PC-3 (cell line): ENCODE data around the gene SEMA5A. TPM values are rescaled to one million over a fixed set of nuclear protein-coding genes. Genes with fewer than 3 reads are reported as not detected.
A peak's percentile ranks its signal among the peaks of the same experiment; 100 is the strongest.

Experiments
- ATAC-seq: fragments of 200-7000 bp; cut with Tn5 transposase; 2 replicates; pipeline ENCODE4 v1.9.1; 2020; ENCODE audit warnings: mild to moderate bottlenecking, moderate library complexity
- BruUV-seq: library from RNA; stranded (reverse); fragments of 400-500 nt; replicated peaks from 2 replicates; lab custom pipeline; 2021; lab: Mats Ljungman, UMichigan
- CTCF ChIA-PET: fragments of 300-600 bp; sonication (Branson Sonifier 250); formaldehyde crosslinking; loops from one replicate; lab custom pipeline; 2022; ENCODE audit warnings: antibody characterized with exemption; lab: Charles Lee
- POLR2A ChIA-PET: fragments of 300-600 bp; sonication (Branson Sonifier 250); formaldehyde crosslinking; loops from one replicate; lab custom pipeline; 2022; ENCODE audit warnings: antibody characterized with exemption; ENCODE audit not compliant: unreplicated experiment; lab: Charles Lee
- DNase-seq: peaks from one replicate; pipeline ENCODE4 v3.0.0-alpha.2; 2015
- H2AFZ ChIP-seq: fragments of 300-600 bp; sonication (generic); 2 replicates; pipeline ENCODE4 v1.6.0; 2016; ENCODE audit warnings: antibody characterized with exemption, low read length
- H3F3A ChIP-seq: fragments of 300-600 bp; sonication (generic); one replicate; pipeline ENCODE4 v1.6.0; 2017; ENCODE audit warnings: antibody characterized with exemption, low read length, control low read depth, mild to moderate bottlenecking; ENCODE audit not compliant: unreplicated experiment
- H3K27ac ChIP-seq: fragments of 300-600 bp; sonication (generic); 2 replicates; pipeline ENCODE4 v1.5.1; 2016; ENCODE audit warnings: mild to moderate bottlenecking, low read length
- H3K27me3 ChIP-seq: fragments of 300-600 bp; sonication (generic); 2 replicates; pipeline ENCODE4 v1.6.1; 2016; ENCODE audit warnings: low read length, mixed read lengths
- H3K36me3 ChIP-seq: fragments of 300-600 bp; sonication (generic); 2 replicates; pipeline ENCODE4 v1.6.1; 2016; ENCODE audit warnings: low read depth, mixed run types, low read length, mixed read lengths
- H3K4me1 ChIP-seq: fragments of 300-600 bp; sonication (generic); 2 replicates; pipeline ENCODE4 v1.5.1; 2016; ENCODE audit warnings: low read length; ENCODE audit not compliant: insufficient read depth
- H3K4me2 ChIP-seq: fragments of 300-600 bp; sonication (generic); 2 replicates; pipeline ENCODE4 v1.6.0; 2016; ENCODE audit warnings: low read length
- H3K4me3 ChIP-seq: fragments of 300-600 bp; sonication (generic); 2 replicates; pipeline ENCODE4 v1.5.1; 2016; ENCODE audit warnings: mild to moderate bottlenecking, low read length, mixed read lengths
- H3K79me2 ChIP-seq: fragments of 300-600 bp; sonication (generic); 2 replicates; pipeline ENCODE4 v1.6.1; 2017; ENCODE audit warnings: low read length, mixed read lengths
- H3K9ac ChIP-seq: fragments of 300-600 bp; sonication (generic); 2 replicates; pipeline ENCODE4 v1.6.0; 2016; ENCODE audit warnings: mild to moderate bottlenecking, low read length
- H3K9me2 ChIP-seq: fragments of 300-600 bp; sonication (generic); replicated peaks from 2 replicates; pipeline ENCODE4 v1.6.1; 2016; ENCODE audit warnings: mixed run types, low read length, mixed read lengths
- H3K9me3 ChIP-seq: fragments of 300-600 bp; sonication (generic); 2 replicates; pipeline ENCODE4 v1.6.1; 2016; ENCODE audit warnings: low read length, mixed read lengths
- H4K20me1 ChIP-seq: fragments of 300-600 bp; sonication (generic); 2 replicates; pipeline ENCODE4 v1.6.1; 2016; ENCODE audit warnings: low read length, mixed read lengths
- EZH2 ChIP-seq: fragments of 300-600 bp; sonication (generic); IDR thresholded peaks from one replicate; pipeline ENCODE4 v1.6.1; 2017; ENCODE audit warnings: antibody characterized with exemption, mild to moderate bottlenecking, low read length; ENCODE audit not compliant: unreplicated experiment
- EZH2phosphoT487 ChIP-seq: fragments of 300-600 bp; sonication (generic); IDR thresholded peaks from 2 replicates; pipeline ENCODE4 v1.6.1; 2018; ENCODE audit warnings: mild to moderate bottlenecking, antibody characterized with exemption, low read length, borderline replicate concordance
- intact Hi-C: fragments of 100-400 bp; cut with micrococcal nuclease; formaldehyde crosslinking; loops from 2 replicates; pipeline ENCODE4 v1.9.0; 2023
- total RNA-seq: library from RNA; depleted of rRNA; stranded (reverse); fragments of >200 nt; gene quantifications from 2 replicates; pipeline ENCODE4 v1.2.3, GENCODE V29; 2014
- TF ChIP-seq, protein P1 (sequence below): fragments of 300-600 bp; sonication (generic); conservative IDR thresholded peaks from 2 replicates; pipeline ENCODE4 v1.5.1; 2017; ENCODE audit warnings: antibody characterized with exemption, low read depth, mild to moderate bottlenecking, low read length

SEMA5A gene
- total RNA-seq, 1 experiment from 2014 or later: 4.4 TPM

- TF ChIP-seq, protein P1, sequence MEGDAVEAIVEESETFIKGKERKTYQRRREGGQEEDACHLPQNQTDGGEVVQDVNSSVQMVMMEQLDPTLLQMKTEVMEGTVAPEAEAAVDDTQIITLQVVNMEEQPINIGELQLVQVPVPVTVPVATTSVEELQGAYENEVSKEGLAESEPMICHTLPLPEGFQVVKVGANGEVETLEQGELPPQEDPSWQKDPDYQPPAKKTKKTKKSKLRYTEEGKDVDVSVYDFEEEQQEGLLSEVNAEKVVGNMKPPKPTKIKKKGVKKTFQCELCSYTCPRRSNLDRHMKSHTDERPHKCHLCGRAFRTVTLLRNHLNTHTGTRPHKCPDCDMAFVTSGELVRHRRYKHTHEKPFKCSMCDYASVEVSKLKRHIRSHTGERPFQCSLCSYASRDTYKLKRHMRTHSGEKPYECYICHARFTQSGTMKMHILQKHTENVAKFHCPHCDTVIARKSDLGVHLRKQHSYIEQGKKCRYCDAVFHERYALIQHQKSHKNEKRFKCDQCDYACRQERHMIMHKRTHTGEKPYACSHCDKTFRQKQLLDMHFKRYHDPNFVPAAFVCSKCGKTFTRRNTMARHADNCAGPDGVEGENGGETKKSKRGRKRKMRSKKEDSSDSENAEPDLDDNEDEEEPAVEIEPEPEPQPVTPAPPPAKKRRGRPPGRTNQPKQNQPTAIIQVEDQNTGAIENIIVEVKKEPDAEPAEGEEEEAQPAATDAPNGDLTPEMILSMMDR: no peak
- TF ChIP-seq EZH2 (no peak), EZH2phosphoT487 (no peak)
- intact Hi-C loops: no loop called here
These were observed 442.6 kb downstream of the SEMA5A start for GRCh38 chr5:9103290-9103689.

DNA sequence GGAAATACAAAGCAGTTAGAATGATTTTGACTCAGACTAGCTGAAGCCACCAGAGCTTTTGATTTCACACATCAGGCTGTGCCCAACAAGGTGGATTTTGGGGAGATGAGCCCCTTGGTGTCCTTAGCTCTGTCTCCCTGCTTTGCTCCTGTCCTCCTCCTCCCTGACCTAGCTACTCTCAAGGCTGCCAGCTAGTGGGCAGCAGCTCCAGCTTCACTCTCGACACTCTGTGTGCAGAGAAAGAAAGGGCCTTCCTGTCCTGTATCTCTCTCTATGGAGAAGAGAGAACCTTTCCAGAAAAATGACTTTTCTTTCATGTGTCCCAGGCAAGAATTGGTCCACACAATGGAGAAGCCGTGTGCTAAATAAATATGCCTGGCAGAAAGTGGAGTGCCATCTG is 446.2 kb downstream of the SEMA5A start:
- H3K9ac ChIP-seq: no peak overlapping the region
- no peaks in the 10 kb centered on the region for H3K4me1 ChIP-seq
- CTCF ChIA-PET: no interaction called here
- H4K20me1 ChIP-seq: no peaks in the 10 kb centered on the region
- no peaks in the 10 kb centered on the region for H3K9me3 ChIP-seq
- no peak overlapping the region for H3K4me2 ChIP-seq
- POLR2A ChIA-PET: no interaction called here
- no peaks in the 10 kb centered on the region for H3K27me3 ChIP-seq
- DNase-seq (peak; percentile 35), ATAC-seq (no peak)
- no peaks in the 10 kb centered on the region for H3K9me2 ChIP-seq
- no peaks in the 10 kb centered on the region for H3F3A ChIP-seq
- BruUV-seq: no TSS peak
- H3K27ac ChIP-seq: no peak overlapping the region
- intact Hi-C loops: no loop called here
- H3K79me2 ChIP-seq: no peaks in the 10 kb centered on the region
- no peak for TF ChIP-seq EZH2phosphoT487
- TF ChIP-seq EZH2: no peak
- TF ChIP-seq, protein P1: peak; percentile 51
- no peak overlapping the region for H3K4me3 ChIP-seq
- H2AFZ ChIP-seq: no peak overlapping the region
- no peaks in the 10 kb centered on the region for H3K36me3 ChIP-seq

More at GRCh38 chr5:9103290-9103689, 442.6 kb downstream of the SEMA5A start:
- Histone ChIP-seq H3F3A (no peaks in the 10 kb centered on the region), H3K4me3 (no peak overlapping the region), H3K9ac (no peak overlapping the region), H3K27me3 (no peaks in the 10 kb centered on the region), H3K9me2 (no peaks in the 10 kb centered on the region), H3K4me1 (no peaks in the 10 kb centered on the region), H3K9me3 (no peaks in the 10 kb centered on the region), H2AFZ (no peak overlapping the region), H4K20me1 (no peaks in the 10 kb centered on the region), H3K36me3 (no peaks in the 10 kb centered on the region), H3K4me2 (no peak overlapping the region), H3K79me2 (no peaks in the 10 kb centered on the region), H3K27ac (no peak overlapping the region)
- no peak for ATAC-seq
- BruUV-seq: no TSS peak
- no peak for DNase-seq
- CTCF ChIA-PET: no interaction called here
- POLR2A ChIA-PET: no interaction called here

GRCh38 chr5:9098990-9099389 is 446.9 kb downstream of the SEMA5A start:
- H3K4me2 ChIP-seq: no peak overlapping the region
- intact Hi-C loops: no loop called here
- no peak for DNase-seq
- H3K9ac ChIP-seq: no peak overlapping the region
- no peak for ATAC-seq
- no peaks in the 10 kb centered on the region for H4K20me1 ChIP-seq
- no peak overlapping the region for H2AFZ ChIP-seq
- H3K4me3 ChIP-seq: no peak overlapping the region
- no peak overlapping the region for H3K27ac ChIP-seq
- BruUV-seq: no TSS peak
- CTCF ChIA-PET: no interaction called here
- H3F3A ChIP-seq: no peaks in the 10 kb centered on the region
- no peaks in the 10 kb centered on the region for H3K27me3 ChIP-seq
- POLR2A ChIA-PET: no interaction called here
- H3K4me1 ChIP-seq: no peaks in the 10 kb centered on the region
- TF ChIP-seq EZH2phosphoT487: no peak
- TF ChIP-seq EZH2: no peak
- TF ChIP-seq, protein P1: no peak
- no peaks in the 10 kb centered on the region for H3K79me2 ChIP-seq
- H3K36me3 ChIP-seq: no peaks in the 10 kb centered on the region
- H3K9me3 ChIP-seq: no peaks in the 10 kb centered on the region
- H3K9me2 ChIP-seq: no peaks in the 10 kb centered on the region
